K562 treated with DMSO at 1 percent for 48 hours (cell line): ENCODE data around the gene DPYSL4. TPM values are rescaled to one million over a fixed set of nuclear protein-coding genes. Genes with fewer than 3 reads are reported as not detected.

Experiments
- total RNA-seq: library from RNA; unstranded; fragments of 300-600 nt; gene quantifications from 2 replicates; pipeline ENCODE4 v1.2.3, GENCODE V29; 2022; ENCODE audit warnings: low replicate concordance; ENCODE audit errors: extremely low read depth

Gene DPYSL4
- not detected in 2 replicates for total RNA-seq

DNA sequence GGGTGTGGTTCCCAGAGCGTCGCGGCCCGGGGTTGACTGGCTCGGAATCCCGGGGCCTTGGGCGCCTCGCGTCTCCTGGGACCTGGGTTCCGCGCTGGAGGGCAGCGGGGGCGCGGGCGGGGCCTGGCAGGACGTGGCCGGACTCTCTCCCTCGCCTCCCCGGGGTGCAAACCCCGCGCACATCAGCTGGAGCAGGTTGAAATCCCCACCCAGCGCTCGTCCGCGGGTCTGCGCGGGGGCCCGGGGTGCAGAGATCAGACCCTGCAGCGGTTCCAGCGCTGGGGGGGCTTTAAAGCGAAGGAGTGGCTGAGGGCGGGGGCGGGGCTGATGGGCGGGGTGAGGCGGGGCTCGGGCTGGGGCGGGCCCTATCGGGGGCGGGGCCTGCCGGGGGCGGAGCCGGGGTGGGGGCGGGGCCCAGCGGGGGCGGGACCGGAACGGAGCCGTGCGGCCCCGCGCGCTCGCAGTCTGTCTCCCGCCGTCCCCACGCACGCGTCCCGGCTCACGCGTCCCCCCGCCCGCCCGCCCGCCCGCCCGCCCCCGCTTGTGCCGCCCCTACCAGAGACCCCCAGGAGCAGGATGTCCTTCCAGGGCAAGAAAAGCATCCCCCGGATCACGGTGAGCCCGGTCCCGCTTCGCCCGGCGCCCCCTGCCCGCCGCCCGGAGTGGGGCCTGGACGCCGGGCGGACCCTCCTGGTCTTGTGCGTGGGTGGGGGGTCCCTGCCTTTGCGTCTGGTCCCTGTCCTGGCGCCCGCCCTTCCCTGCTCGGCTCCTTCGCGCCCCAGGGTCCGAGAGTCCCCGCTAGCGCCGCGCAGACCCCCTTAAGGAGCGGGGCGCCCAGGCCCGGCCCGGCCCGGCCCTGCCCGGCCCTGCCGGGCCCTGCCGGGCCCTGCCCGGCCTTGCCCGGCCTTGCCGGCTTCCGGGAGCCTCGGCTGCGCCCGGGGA lies at the start of gene DPYSL4:
TSS of gene DPYSL4 (plus strand) at position 461 of the 942 bp plus-strand sequence. CDS start at position 577, 116 bp downstream.

Other genes with a start within 250 kb of the DPYSL4 start
- gene BNIP3, start 205.0 kb upstream of the DPYSL4 start, total RNA-seq, result not detected in 2 replicates
- gene JAKMIP3, start 121.0 kb upstream of the DPYSL4 start, total RNA-seq, result not detected in 2 replicates
- gene STK32C, start 121.0 kb downstream of the DPYSL4 start, total RNA-seq, result not detected in 2 replicates
- not detected in 2 replicates for gene LRRC27, start 145.2 kb downstream of the DPYSL4 start, total RNA-seq
- gene PWWP2B, start 210.3 kb downstream of the DPYSL4 start, total RNA-seq, result not detected in 2 replicates